SK-N-SH (cell line): ENCODE data around the gene CKS2.
"Not testable (repeated sequence)": the region's sequence is repeated elsewhere in the genome, so short reads cannot be mapped to it uniquely, and the experiment has no call there.

ENCODE experiments used
- ELF1 ChIP-seq: IDR thresholded peaks from 2 replicates; pipeline ENCODE4 v1.4.0; 2012
- EP300 ChIP-seq, 2 experiments: IDR thresholded peaks; 2 replicates each; pipeline versions ENCODE4 v1.4.0 to v1.6.1; 2012; ENCODE audit warnings: borderline replicate concordance in 1 of 2, low read depth in 1 of 2, low read length in 1 of 2
- EZH2phosphoT487 ChIP-seq: fragments of 200-600 bp; sonication (generic); IDR thresholded peaks from 2 replicates; pipeline ENCODE4 v1.6.1; 2017; ENCODE audit warnings: low read depth, mixed run types, mild to moderate bottlenecking, antibody characterized with exemption, moderate library complexity, borderline replicate concordance
- JUND ChIP-seq: IDR thresholded peaks from 2 replicates; pipeline ENCODE4 v1.4.0; 2012
- NRF1 ChIP-seq: IDR thresholded peaks from 2 replicates; pipeline ENCODE4 v1.6.1; 2012; ENCODE audit warnings: low read depth, mild to moderate bottlenecking, low read length
- POLR2AphosphoS5 ChIP-seq: IDR thresholded peaks from 2 replicates; pipeline ENCODE4 v1.6.1; 2012; ENCODE audit warnings: low read depth, low read length
- RFX5 ChIP-seq: IDR thresholded peaks from 2 replicates; pipeline ENCODE4 v1.6.1; 2012; ENCODE audit warnings: mild to moderate bottlenecking, improper control_type of control experiment, low read length
- SIN3A ChIP-seq: IDR thresholded peaks from 2 replicates; pipeline ENCODE4 v1.6.1; 2012; ENCODE audit warnings: low read depth, mild to moderate bottlenecking, low read length, moderate library complexity, borderline replicate concordance
- TAF1 ChIP-seq: IDR thresholded peaks from 2 replicates; pipeline ENCODE4 v1.6.1; 2012; ENCODE audit warnings: low read depth, mild to moderate bottlenecking, low read length, moderate library complexity, borderline replicate concordance
- YY1 ChIP-seq: IDR thresholded peaks from 2 replicates; pipeline ENCODE4 v1.4.0; 2012; ENCODE audit warnings: low read depth, mild to moderate bottlenecking
- TF ChIP-seq, protein P1 (sequence below): fragments of 200-600 bp; sonication (generic); IDR thresholded peaks from 2 replicates; pipeline ENCODE4 v1.6.1; 2017; ENCODE audit warnings: antibody characterized with exemption, mild to moderate bottlenecking, moderate library complexity
- TF ChIP-seq, protein P2 (sequence below): IDR thresholded peaks from 2 replicates; pipeline ENCODE4 v1.6.1; 2012; ENCODE audit warnings: mild to moderate bottlenecking, low read depth, low read length, moderate library complexity
- TF ChIP-seq, protein P3 (sequence below): IDR thresholded peaks from 2 replicates; pipeline ENCODE4; 2012

DNA sequence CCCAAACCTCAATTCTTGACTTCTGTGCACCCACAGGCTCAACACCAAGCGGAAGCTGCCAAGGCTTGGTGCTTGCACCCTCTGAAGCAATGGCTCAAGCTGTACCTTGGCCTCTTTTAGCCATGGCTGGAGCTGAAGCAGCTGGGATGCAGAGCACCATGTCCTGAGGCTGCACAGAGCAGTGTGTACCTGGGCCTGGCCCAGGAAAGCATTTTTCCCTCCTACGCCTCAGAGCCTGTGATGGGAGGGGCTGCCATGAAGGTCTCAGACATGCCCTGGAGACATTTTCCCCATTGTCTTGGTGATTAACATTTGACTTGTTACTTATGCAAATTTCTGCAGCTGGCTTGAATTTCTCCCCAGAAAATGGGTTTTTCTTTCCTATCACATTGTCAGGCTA is 35.0 kb upstream of the CKS2 start:
- TF ChIP-seq JUND; ELF1; NRF1; RFX5; SIN3A; TAF1; EZH2phosphoT487; POLR2AphosphoS5; YY1; EP300 (IDR thresholded peaks at IDR 0.05; ENCODE audit: borderline replicate concordance in 1 of 2, low read depth in 1 of 2, low read length in 1 of 2): not testable (repeated sequence)
- TF ChIP-seq, protein P1, sequence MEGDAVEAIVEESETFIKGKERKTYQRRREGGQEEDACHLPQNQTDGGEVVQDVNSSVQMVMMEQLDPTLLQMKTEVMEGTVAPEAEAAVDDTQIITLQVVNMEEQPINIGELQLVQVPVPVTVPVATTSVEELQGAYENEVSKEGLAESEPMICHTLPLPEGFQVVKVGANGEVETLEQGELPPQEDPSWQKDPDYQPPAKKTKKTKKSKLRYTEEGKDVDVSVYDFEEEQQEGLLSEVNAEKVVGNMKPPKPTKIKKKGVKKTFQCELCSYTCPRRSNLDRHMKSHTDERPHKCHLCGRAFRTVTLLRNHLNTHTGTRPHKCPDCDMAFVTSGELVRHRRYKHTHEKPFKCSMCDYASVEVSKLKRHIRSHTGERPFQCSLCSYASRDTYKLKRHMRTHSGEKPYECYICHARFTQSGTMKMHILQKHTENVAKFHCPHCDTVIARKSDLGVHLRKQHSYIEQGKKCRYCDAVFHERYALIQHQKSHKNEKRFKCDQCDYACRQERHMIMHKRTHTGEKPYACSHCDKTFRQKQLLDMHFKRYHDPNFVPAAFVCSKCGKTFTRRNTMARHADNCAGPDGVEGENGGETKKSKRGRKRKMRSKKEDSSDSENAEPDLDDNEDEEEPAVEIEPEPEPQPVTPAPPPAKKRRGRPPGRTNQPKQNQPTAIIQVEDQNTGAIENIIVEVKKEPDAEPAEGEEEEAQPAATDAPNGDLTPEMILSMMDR, result not testable (repeated sequence)
- TF ChIP-seq, protein P2, sequence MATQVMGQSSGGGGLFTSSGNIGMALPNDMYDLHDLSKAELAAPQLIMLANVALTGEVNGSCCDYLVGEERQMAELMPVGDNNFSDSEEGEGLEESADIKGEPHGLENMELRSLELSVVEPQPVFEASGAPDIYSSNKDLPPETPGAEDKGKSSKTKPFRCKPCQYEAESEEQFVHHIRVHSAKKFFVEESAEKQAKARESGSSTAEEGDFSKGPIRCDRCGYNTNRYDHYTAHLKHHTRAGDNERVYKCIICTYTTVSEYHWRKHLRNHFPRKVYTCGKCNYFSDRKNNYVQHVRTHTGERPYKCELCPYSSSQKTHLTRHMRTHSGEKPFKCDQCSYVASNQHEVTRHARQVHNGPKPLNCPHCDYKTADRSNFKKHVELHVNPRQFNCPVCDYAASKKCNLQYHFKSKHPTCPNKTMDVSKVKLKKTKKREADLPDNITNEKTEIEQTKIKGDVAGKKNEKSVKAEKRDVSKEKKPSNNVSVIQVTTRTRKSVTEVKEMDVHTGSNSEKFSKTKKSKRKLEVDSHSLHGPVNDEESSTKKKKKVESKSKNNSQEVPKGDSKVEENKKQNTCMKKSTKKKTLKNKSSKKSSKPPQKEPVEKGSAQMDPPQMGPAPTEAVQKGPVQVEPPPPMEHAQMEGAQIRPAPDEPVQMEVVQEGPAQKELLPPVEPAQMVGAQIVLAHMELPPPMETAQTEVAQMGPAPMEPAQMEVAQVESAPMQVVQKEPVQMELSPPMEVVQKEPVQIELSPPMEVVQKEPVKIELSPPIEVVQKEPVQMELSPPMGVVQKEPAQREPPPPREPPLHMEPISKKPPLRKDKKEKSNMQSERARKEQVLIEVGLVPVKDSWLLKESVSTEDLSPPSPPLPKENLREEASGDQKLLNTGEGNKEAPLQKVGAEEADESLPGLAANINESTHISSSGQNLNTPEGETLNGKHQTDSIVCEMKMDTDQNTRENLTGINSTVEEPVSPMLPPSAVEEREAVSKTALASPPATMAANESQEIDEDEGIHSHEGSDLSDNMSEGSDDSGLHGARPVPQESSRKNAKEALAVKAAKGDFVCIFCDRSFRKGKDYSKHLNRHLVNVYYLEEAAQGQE, result not testable (repeated sequence)
- TF ChIP-seq, protein P3, sequence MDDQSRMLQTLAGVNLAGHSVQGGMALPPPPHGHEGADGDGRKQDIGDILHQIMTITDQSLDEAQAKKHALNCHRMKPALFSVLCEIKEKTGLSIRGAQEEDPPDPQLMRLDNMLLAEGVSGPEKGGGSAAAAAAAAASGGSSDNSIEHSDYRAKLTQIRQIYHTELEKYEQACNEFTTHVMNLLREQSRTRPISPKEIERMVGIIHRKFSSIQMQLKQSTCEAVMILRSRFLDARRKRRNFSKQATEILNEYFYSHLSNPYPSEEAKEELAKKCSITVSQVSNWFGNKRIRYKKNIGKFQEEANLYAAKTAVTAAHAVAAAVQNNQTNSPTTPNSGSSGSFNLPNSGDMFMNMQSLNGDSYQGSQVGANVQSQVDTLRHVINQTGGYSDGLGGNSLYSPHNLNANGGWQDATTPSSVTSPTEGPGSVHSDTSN, result not testable (repeated sequence)
